Measurements from ENCODE around the gene MUC5B.

MUC5B gene

GRCh38 chr11:1217151-1217550, 5.7 kb upstream of the MUC5B start:
- Mint-ChIP-seq H3K27me3 (ENCODE audit: low read depth, poor library complexity) (peaks cover 38% of the 10 kb centered on the region), H3K27ac (no peak overlapping the region), H3K4me3 (no peak overlapping the region), H3K36me3 (ENCODE audit: low read depth) (no peaks in the 10 kb centered on the region), H3K9me3 (peaks cover 31% of the 10 kb centered on the region), H3K4me1 (peaks cover 8% of the 10 kb centered on the region)
- no peak for TF ChIP-seq CTCF (IDR thresholded peaks at IDR 0.05)
- no peak for DNase-seq

- Mint-ChIP-seq H3K9me3 (peaks cover 22% of the 10 kb centered on the region), H3K4me1 (peaks cover 8% of the 10 kb centered on the region), H3K27ac (no peak overlapping the region), H3K36me3 (ENCODE audit: low read depth) (no peaks in the 10 kb centered on the region), H3K27me3 (ENCODE audit: low read depth, poor library complexity) (peaks cover 30% of the 10 kb centered on the region), H3K4me3 (no peak overlapping the region)
- peak; percentile 0 for DNase-seq
- TF ChIP-seq CTCF (IDR thresholded peaks at IDR 0.05): no peak
Measured at GRCh38 chr11:1218256-1218787, 4.5 kb upstream of the MUC5B start.

GRCh38 chr11:1218788-1219445, 3.9 kb upstream of the MUC5B start:
- H3K27me3 Mint-ChIP-seq (ENCODE audit: low read depth, poor library complexity): peaks cover 25% of the 10 kb centered on the region
- H3K9me3 Mint-ChIP-seq: peaks cover 16% of the 10 kb centered on the region
- no peak overlapping the region for H3K4me3 Mint-ChIP-seq
- TF ChIP-seq CTCF (IDR thresholded peaks at IDR 0.05): no peak
- H3K4me1 Mint-ChIP-seq: peaks cover 8% of the 10 kb centered on the region
- no peaks in the 10 kb centered on the region for H3K36me3 Mint-ChIP-seq (ENCODE audit: low read depth)
- no peak overlapping the region for H3K27ac Mint-ChIP-seq
- DNase-seq: no peak

- Mint-ChIP-seq H3K9me3 (peaks cover 11% of the 10 kb centered on the region), H3K4me3 (no peak overlapping the region), H3K36me3 (ENCODE audit: low read depth) (no peaks in the 10 kb centered on the region), H3K4me1 (peaks cover 12% of the 10 kb centered on the region), H3K27ac (no peak overlapping the region), H3K27me3 (ENCODE audit: low read depth, poor library complexity) (peaks cover 21% of the 10 kb centered on the region)
- peak; percentile 5 for DNase-seq
- no peak for TF ChIP-seq CTCF (IDR thresholded peaks at IDR 0.05)
Measured at GRCh38 chr11:1219446-1219833, 3.4 kb upstream of the MUC5B start.

- H3K9me3 Mint-ChIP-seq: peaks cover 4% of the 10 kb centered on the region
- peaks cover 14% of the 10 kb centered on the region for H3K27me3 Mint-ChIP-seq (ENCODE audit: low read depth, poor library complexity)
- no peaks in the 10 kb centered on the region for H3K36me3 Mint-ChIP-seq (ENCODE audit: low read depth)
- peaks cover 12% of the 10 kb centered on the region for H3K4me1 Mint-ChIP-seq
- no peak overlapping the region for H3K4me3 Mint-ChIP-seq
- peak; percentile 3 for DNase-seq
- H3K27ac Mint-ChIP-seq: no peak overlapping the region
- no peak for TF ChIP-seq CTCF (IDR thresholded peaks at IDR 0.05)
Measured at GRCh38 chr11:1219834-1220815, 2.7 kb upstream of the MUC5B start.
